Cardiac muscle cell (in vitro differentiated cells and primary cell): ENCODE data around the gene FGF14. TPM values are rescaled to one million over a fixed set of nuclear protein-coding genes. Genes with fewer than 3 reads are reported as not detected.

Source experiments
- DNase-seq, 2 donors: peaks; one replicate each; pipeline versions ENCODE4 v3.0.0 to v3.0.0-alpha.2; 2010 to 2017; ENCODE audit warnings: low read depth in 1 of 2, low spot score in 1 of 2
- H3K27ac ChIP-seq: fragments of 200-600 bp; sonication (generic); 2 replicates; pipeline ENCODE4 v1.5.1; 2016
- H3K27me3 ChIP-seq: fragments of 200-600 bp; sonication (generic); 2 replicates; pipeline ENCODE4 v1.6.0; 2016; ENCODE audit warnings: control low read depth
- H3K36me3 ChIP-seq: fragments of 200-600 bp; sonication (generic); 2 replicates; pipeline ENCODE4 v1.5.1; 2016; ENCODE audit warnings: control low read depth
- H3K4me1 ChIP-seq: fragments of 200-600 bp; sonication (generic); 2 replicates; pipeline ENCODE4 v1.8.1; 2017; ENCODE audit warnings: low read depth, mild to moderate bottlenecking, mixed run types
- H3K4me3 ChIP-seq: fragments of 200-600 bp; sonication (generic); 2 replicates; pipeline ENCODE4 v1.5.1; 2016; ENCODE audit warnings: mild to moderate bottlenecking
- H3K9me3 ChIP-seq: fragments of 200-600 bp; sonication (generic); 2 replicates; pipeline ENCODE4 v1.5.1; 2017; ENCODE audit warnings: low read depth, mild to moderate bottlenecking, control low read depth
- CTCF ChIP-seq: IDR thresholded peaks from 2 replicates; pipeline ENCODE4 v1.5.1; 2012; ENCODE audit warnings: low read depth, mild to moderate bottlenecking, low read length
- polyA plus RNA-seq: library from polyadenylated mRNA; unstranded; fragments of >200 nt; fragmentation: Nextera tagmentation; extraction: Ambion mirVana; gene quantifications from 2 replicates; pipeline ENCODE4 v1.2.1, GENCODE V29; 2016
- total RNA-seq: library from RNA; depleted of rRNA; stranded (reverse); fragments of >200 nt; gene quantifications from 2 replicates; pipeline ENCODE4 v1.2.3, GENCODE V29; 2016

Gene FGF14
- total and polyA plus RNA-seq, 2 experiments from 2014 or later: not detected

GRCh38 chr13:102035969-102036368, 365.9 kb downstream of the FGF14 start:
- Histone ChIP-seq H3K36me3 (no peaks in the 10 kb centered on the region), H3K27ac (no peak overlapping the region), H3K4me1 (no peaks in the 10 kb centered on the region), H3K4me3 (no peak overlapping the region), H3K27me3 (peaks cover 23% of the 10 kb centered on the region), H3K9me3 (no peaks in the 10 kb centered on the region)
- no peak for DNase-seq
- no peak for TF ChIP-seq CTCF

- TF ChIP-seq CTCF: no peak
- Histone ChIP-seq H3K4me1 (no peaks in the 10 kb centered on the region), H3K27ac (no peak overlapping the region), H3K9me3 (no peaks in the 10 kb centered on the region), H3K27me3 (peaks cover 12% of the 10 kb centered on the region), H3K36me3 (no peaks in the 10 kb centered on the region), H3K4me3 (no peak overlapping the region)
- DNase-seq: no peak
These were observed 368.0 kb downstream of the FGF14 start for GRCh38 chr13:102033857-102034331.

DNA sequence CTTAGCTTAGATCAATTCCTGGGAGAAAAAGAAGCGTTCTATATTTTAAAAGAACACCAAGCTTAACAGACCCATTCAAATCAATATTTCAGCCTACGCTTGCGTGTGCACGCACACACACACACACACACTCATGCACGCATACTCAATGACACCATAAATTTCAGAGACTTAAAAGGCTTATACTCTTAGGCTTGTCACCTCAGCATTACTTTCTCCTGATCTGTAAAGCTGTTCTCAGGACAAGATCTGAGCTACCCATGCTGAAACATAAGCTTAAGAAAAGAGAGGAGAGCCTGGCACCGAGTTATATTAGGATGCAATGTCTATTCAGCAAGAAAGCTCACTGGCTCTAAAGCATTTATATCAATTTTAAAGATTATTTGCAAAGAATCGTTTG, 368.5 kb downstream of the FGF14 start:
- Histone ChIP-seq H3K36me3 (no peaks in the 10 kb centered on the region), H3K27ac (no peak overlapping the region), H3K4me3 (no peak overlapping the region), H3K27me3 (peaks cover 11% of the 10 kb centered on the region), H3K4me1 (no peaks in the 10 kb centered on the region), H3K9me3 (no peaks in the 10 kb centered on the region)
- no peak for TF ChIP-seq CTCF
- DNase-seq: no peak

DNA sequence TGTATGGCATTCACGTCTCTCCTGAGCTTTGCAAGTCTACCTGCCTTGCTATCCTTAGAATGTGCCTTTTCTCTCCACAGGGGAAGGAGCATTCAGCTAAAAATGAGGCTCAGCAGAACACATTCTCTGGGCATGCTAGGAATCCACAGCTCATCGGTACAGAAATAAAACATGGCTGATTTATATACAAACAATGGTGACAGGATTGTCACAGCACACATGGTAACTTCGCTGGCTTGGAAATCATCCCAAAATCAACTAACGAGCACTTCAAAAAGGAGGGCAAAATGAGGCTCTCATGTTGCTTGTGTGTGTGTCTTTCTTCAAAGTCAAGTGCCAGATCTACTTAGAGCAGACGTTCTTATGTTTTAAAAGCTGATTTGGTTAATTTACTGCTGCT, 373.0 kb downstream of the FGF14 start:
- Histone ChIP-seq H3K9me3 (no peaks in the 10 kb centered on the region), H3K36me3 (no peaks in the 10 kb centered on the region), H3K4me1 (no peaks in the 10 kb centered on the region), H3K27ac (no peak overlapping the region), H3K27me3 (peaks cover 10% of the 10 kb centered on the region), H3K4me3 (no peak overlapping the region)
- TF ChIP-seq CTCF: no peak
- DNase-seq: no peak

- DNase-seq: no peak
- no peaks in the 10 kb centered on the region for H3K4me1 ChIP-seq
- TF ChIP-seq CTCF: no peak
- H3K27me3 ChIP-seq: peaks cover 10% of the 10 kb centered on the region
- H3K4me3 ChIP-seq: no peak overlapping the region
- H3K36me3 ChIP-seq: no peaks in the 10 kb centered on the region
- no peaks in the 10 kb centered on the region for H3K9me3 ChIP-seq
- H3K27ac ChIP-seq: no peak overlapping the region
These were observed 373.6 kb downstream of the FGF14 start for GRCh38 chr13:102028206-102028605.

DNA sequence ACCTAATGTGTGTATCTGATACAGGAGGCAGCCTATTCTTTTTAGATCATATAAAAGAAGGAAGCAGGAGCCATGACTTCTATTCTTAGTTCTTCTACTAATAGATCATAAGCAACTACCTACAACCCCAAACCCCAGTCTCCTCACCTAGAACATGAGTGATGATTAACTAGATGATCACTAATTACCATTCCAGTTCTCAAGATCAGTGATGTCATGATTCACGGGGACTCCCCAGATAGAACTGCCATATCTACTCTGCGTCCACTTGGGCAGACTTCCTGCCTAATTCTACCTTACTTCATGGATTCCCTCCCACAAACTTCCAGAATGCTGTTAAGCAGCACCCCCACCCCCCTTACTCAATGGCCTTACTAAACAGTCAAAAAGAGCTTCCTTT, 380.1 kb downstream of the FGF14 start:
- no peaks in the 10 kb centered on the region for H3K4me1 ChIP-seq
- no peaks in the 10 kb centered on the region for H3K27me3 ChIP-seq
- no peak for TF ChIP-seq CTCF

More for the DNA sequence above, 380.1 kb downstream of the FGF14 start:
- Histone ChIP-seq H3K4me3 (no peak overlapping the region), H3K9me3 (no peaks in the 10 kb centered on the region), H3K36me3 (no peaks in the 10 kb centered on the region), H3K27ac (no peak overlapping the region)
- DNase-seq: no peak
